NCI-H1048 (cell line): Measurements from ENCODE around the gene TRIM25.

Experiments
- DNase-seq: peaks from one replicate; lab custom pipeline; 2025; lab: John Stamatoyannopoulos, UW

Gene TRIM25

GRCh38 chr17:56926704-56927103, 12.9 kb upstream of the TRIM25 start:
- no peak for DNase-seq

GRCh38 chr17:56926270-56926669, 12.4 kb upstream of the TRIM25 start:
- DNase-seq: no peak

GRCh38 chr17:56925088-56925487, 11.2 kb upstream of the TRIM25 start:
- DNase-seq: no peak

- DNase-seq: no peak
These were observed 5.9 kb upstream of the TRIM25 start for GRCh38 chr17:56919717-56920116.

GRCh38 chr17:56918916-56919315, 5.1 kb upstream of the TRIM25 start:
- no peak for DNase-seq

- DNase-seq: no peak
These were observed 3.9 kb upstream of the TRIM25 start for GRCh38 chr17:56917559-56918296.

- no peak for DNase-seq
These were observed 878 bp upstream of the TRIM25 start for GRCh38 chr17:56914581-56915273.

- no peak for DNase-seq
These were observed 439 bp downstream of the TRIM25 start for GRCh38 chr17:56913353-56913866.

GRCh38 chr17:56913000-56913311, 893 bp downstream of the TRIM25 start:
- DNase-seq: no peak

- DNase-seq: no peak
These were observed 1.5 kb downstream of the TRIM25 start for GRCh38 chr17:56912105-56912999.

- DNase-seq: no peak
These were observed 3.2 kb downstream of the TRIM25 start for GRCh38 chr17:56910509-56911235.

- DNase-seq: no peak
These were observed 3.9 kb downstream of the TRIM25 start for GRCh38 chr17:56909742-56910508.

- DNase-seq: no peak
These were observed 5.8 kb downstream of the TRIM25 start for GRCh38 chr17:56908001-56908542.

GRCh38 chr17:56903560-56903959, 10.3 kb downstream of the TRIM25 start:
- DNase-seq: no peak

GRCh38 chr17:56902348-56902747, 11.5 kb downstream of the TRIM25 start:
- DNase-seq: no peak

GRCh38 chr17:56899403-56899802, 14.4 kb downstream of the TRIM25 start:
- DNase-seq: no peak

GRCh38 chr17:56898874-56899273, 15.0 kb downstream of the TRIM25 start:
- DNase-seq: no peak

- no peak for DNase-seq
These were observed 16.0 kb downstream of the TRIM25 start for GRCh38 chr17:56897646-56898424.

GRCh38 chr17:56896968-56897359, 16.9 kb downstream of the TRIM25 start:
- no peak for DNase-seq
